IMR-90 (cell line): ENCODE measurements around the gene ACAD10. TPM values are rescaled to one million over a fixed set of nuclear protein-coding genes. Genes with fewer than 3 reads are reported as not detected.

Experiments used
- ATAC-seq: fragments of 200-7000 bp; cut with Tn5 transposase; 2 replicates; pipeline ENCODE4 v1.9.1; 2020; ENCODE audit warnings: low read depth, mild to moderate bottlenecking, moderate library complexity
- BruUV-seq: library from RNA; stranded (reverse); fragments of 400-500 nt; replicated peaks from 2 replicates; lab custom pipeline; 2021; lab: Mats Ljungman, UMichigan
- CTCF ChIA-PET: fragments of 300-600 bp; formaldehyde crosslinking; extraction: SDS; loops from one replicate; lab custom pipeline; 2021; ENCODE audit warnings: antibody characterized with exemption; lab: Yijun Ruan, JAX
- POLR2A ChIA-PET: fragments of 300-600 bp; sonication (Branson Sonifier 250); formaldehyde crosslinking; loops from one replicate; lab custom pipeline; 2022; ENCODE audit warnings: antibody characterized with exemption; ENCODE audit not compliant: unreplicated experiment; lab: Charles Lee
- DNase-seq: peaks from one replicate; pipeline ENCODE4 v3.0.0; 2013
- H2AFZ ChIP-seq: replicated peaks from 2 replicates; pipeline ENCODE3; 2013; ENCODE audit warnings: low read length, mild to moderate bottlenecking; ENCODE audit not compliant: poor library complexity
- H2AK5ac ChIP-seq: 2 replicates; pipeline ENCODE4 v1.6.1; 2013; ENCODE audit warnings: low read depth, low read length, inconsistent platforms
- H2AK9ac ChIP-seq: replicated peaks from 2 replicates; pipeline ENCODE3; 2013; ENCODE audit warnings: mild to moderate bottlenecking, low read depth, low read length, moderate library complexity; ENCODE audit not compliant: poor library complexity
- H2BK120ac ChIP-seq: 2 replicates; pipeline ENCODE4 v1.6.1; 2013; ENCODE audit warnings: low read depth, low read length, inconsistent platforms
- H2BK15ac ChIP-seq: 3 replicates; pipeline ENCODE4 v1.6.1; 2013; ENCODE audit warnings: low read depth, low read length, inconsistent platforms
- H2BK20ac ChIP-seq: 2 replicates; pipeline ENCODE4 v1.6.1; 2013; ENCODE audit warnings: low read depth, mild to moderate bottlenecking, inconsistent platforms, low read length, moderate library complexity
- H2BK5ac ChIP-seq: 2 replicates; pipeline ENCODE4 v1.6.1; 2013; ENCODE audit warnings: mild to moderate bottlenecking, low read depth, low read length, inconsistent platforms; ENCODE audit not compliant: poor library complexity, severe bottlenecking
- H3K14ac ChIP-seq: replicated peaks from 2 replicates; pipeline ENCODE4 v1.6.1; 2013; ENCODE audit warnings: low read depth, low read length, inconsistent platforms
- H3K18ac ChIP-seq: 2 replicates; pipeline ENCODE4 v1.6.1; 2013; ENCODE audit warnings: low read depth, low read length, control low read depth
- H3K23ac ChIP-seq: 2 replicates; pipeline ENCODE4 v1.6.1; 2013; ENCODE audit warnings: low read depth, low read length, inconsistent platforms
- H3K27ac ChIP-seq: 2 replicates; pipeline ENCODE4 v1.5.1; 2013; ENCODE audit warnings: mild to moderate bottlenecking, control low read depth, low read length; ENCODE audit not compliant: insufficient read depth
- H3K27me3 ChIP-seq: 2 replicates; pipeline ENCODE4 v1.6.1; 2013; ENCODE audit warnings: low read length; ENCODE audit not compliant: control insufficient read depth, insufficient read depth
- H3K36me3 ChIP-seq: 2 replicates; pipeline ENCODE4 v1.6.1; 2013; ENCODE audit warnings: low read length, mixed read lengths; ENCODE audit not compliant: control insufficient read depth, insufficient read depth
- H3K4ac ChIP-seq: 2 replicates; pipeline ENCODE4 v1.6.1; 2013; ENCODE audit warnings: low read depth, low read length, inconsistent platforms
- H3K4me1 ChIP-seq: 2 replicates; pipeline ENCODE4 v1.6.1; 2013; ENCODE audit warnings: low read length, mixed read lengths; ENCODE audit not compliant: control insufficient read depth, insufficient read depth
- H3K4me2 ChIP-seq: 2 replicates; pipeline ENCODE4 v1.6.1; 2013; ENCODE audit warnings: low read depth, mild to moderate bottlenecking, control low read depth, low read length, moderate library complexity
- H3K4me3 ChIP-seq: 2 replicates; pipeline ENCODE4 v1.5.1; 2013; ENCODE audit warnings: low read depth, mild to moderate bottlenecking, control low read depth, low read length, moderate library complexity; ENCODE audit not compliant: insufficient read depth
- H3K56ac ChIP-seq: 2 replicates; pipeline ENCODE4 v1.6.1; 2013; ENCODE audit warnings: low read length, inconsistent platforms; ENCODE audit not compliant: insufficient read depth; ENCODE audit errors: extremely low read depth
- H3K79me1 ChIP-seq, 2 experiments: 2 replicates each; pipeline ENCODE4 v1.6.1; 2013; ENCODE audit warnings: low read length in 2 of 2, inconsistent platforms in 1 of 2, low read depth in 1 of 2
- H3K9ac ChIP-seq: 2 replicates; pipeline ENCODE4 v1.6.1; 2013; ENCODE audit warnings: low read depth, low read length, control low read depth
- H3K9me1 ChIP-seq: 2 replicates; pipeline ENCODE4 v1.6.1; 2013; ENCODE audit warnings: low read length, inconsistent platforms; ENCODE audit not compliant: insufficient read depth
- H3K9me3 ChIP-seq: 2 replicates; pipeline ENCODE4 v1.6.1; 2013; ENCODE audit warnings: low read length; ENCODE audit not compliant: control insufficient read depth, insufficient read depth
- H4K20me1 ChIP-seq: 2 replicates; pipeline ENCODE4 v1.6.1; 2013; ENCODE audit warnings: low read length, inconsistent platforms; ENCODE audit not compliant: insufficient read depth
- H4K5ac ChIP-seq: 2 replicates; pipeline ENCODE4 v1.6.1; 2013; ENCODE audit warnings: mild to moderate bottlenecking, low read depth, low read length, control low read depth
- H4K8ac ChIP-seq, 2 experiments: 2 replicates each; pipeline ENCODE4 v1.6.1; 2013; ENCODE audit warnings: low read depth in 2 of 2, low read length in 2 of 2, control low read depth in 1 of 2, inconsistent platforms in 1 of 2
- H4K91ac ChIP-seq: 2 replicates; pipeline ENCODE4 v1.6.1; 2013; ENCODE audit warnings: low read depth, low read length, inconsistent platforms; ENCODE audit not compliant: insufficient read depth
- CTCF ChIP-seq: conservative IDR thresholded peaks from 2 replicates; pipeline ENCODE4 v1.5.1; 2012; ENCODE audit warnings: mild to moderate bottlenecking, low read depth, low read length, improper control_type of control experiment
- MAFK ChIP-seq: IDR thresholded peaks from 2 replicates; pipeline ENCODE4 v1.6.1; 2012; ENCODE audit warnings: low read depth, low read length, improper control_type of control experiment
- MXI1 ChIP-seq: IDR thresholded peaks from 2 replicates; pipeline ENCODE4 v1.6.1; 2012; ENCODE audit warnings: low read depth, mild to moderate bottlenecking, low read length, moderate library complexity, borderline replicate concordance
- POLR2A ChIP-seq: IDR thresholded peaks from 2 replicates; pipeline ENCODE4 v1.6.1; 2012; ENCODE audit warnings: mild to moderate bottlenecking, low read depth, low read length
- RAD21 ChIP-seq: IDR thresholded peaks from 2 replicates; pipeline ENCODE4 v1.6.1; 2012; ENCODE audit warnings: low read length, improper control_type of control experiment
- SMC3 ChIP-seq: fragments of 150-350 bp; IDR thresholded peaks from 2 replicates; pipeline ENCODE4 v1.6.1; 2016; ENCODE audit warnings: low read depth, mild to moderate bottlenecking, antibody characterized with exemption, low read length, moderate library complexity
- WGBS, 2 experiments: methylation state at CpG; one replicate each; pipeline versions ENCODE4 v1.1.5 to v1.1.7; 2013; ENCODE audit warnings: missing lambda C conversion rate in 2 of 2; ENCODE audit not compliant: insufficient read length in 1 of 2; ENCODE audit errors: extremely low coverage in 2 of 2; 5-methylcytosine and 5-hydroxymethylcytosine counted together
- dilution Hi-C: fragments of 300-500 bp; cut with HindIII; formaldehyde crosslinking; loops from one replicate; pipeline ENCODE4 v1.14.3; 2018; ENCODE audit warnings: low sequenced_read_pairs; ENCODE audit not compliant: unreplicated experiment
- in situ Hi-C: fragments of 300-500 bp; cut with MboI; formaldehyde crosslinking; loops from 3 replicates; pipeline ENCODE4 v1.14.3; 2019; ENCODE audit warnings: low sequenced_read_pairs, inconsistent platforms, mixed read lengths
- intact Hi-C: fragments of 100-400 bp; cut with micrococcal nuclease; formaldehyde crosslinking; loops from 2 replicates; pipeline ENCODE4 v1.10.0; 2022
- polyA plus RNA-seq, 3 experiments: library from polyadenylated mRNA; depleted of rRNA; stranded (reverse); fragments of >200 nt; gene quantifications; 2 replicates each; pipeline ENCODE4 v1.2.3, GENCODE V29; 2012; ENCODE audit warnings: low replicate concordance in 1 of 3
- total RNA-seq: library from RNA; depleted of rRNA; stranded (reverse); fragments of >200 nt; gene quantifications from 2 replicates; pipeline ENCODE4 v1.2.3, GENCODE V29; 2012

ACAD10 gene
- total and polyA plus RNA-seq, 2 of the 4 experiments (the other 2 are of a cell fraction), result 12.4 to 21.0 TPM

DNA sequence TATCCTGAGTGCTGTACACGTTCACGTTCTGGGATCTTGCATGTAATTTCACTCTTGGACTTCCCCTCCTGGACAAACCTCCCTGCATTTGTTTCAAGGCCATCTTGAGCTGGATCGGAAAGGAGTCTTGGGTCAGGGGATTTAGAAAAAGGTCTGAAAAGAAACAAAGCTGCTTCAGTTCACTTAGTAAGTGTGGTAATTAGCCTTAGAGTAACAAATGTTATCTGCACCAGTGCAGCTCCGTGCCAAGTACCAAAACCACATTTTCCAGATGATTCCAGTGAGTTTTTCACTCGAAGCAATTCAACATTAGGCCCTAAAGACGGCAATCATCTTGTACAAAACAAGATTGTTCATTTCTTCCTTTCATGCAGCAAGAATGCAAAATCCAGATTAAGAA is 47.3 kb upstream of the ACAD10 start:
- ATAC-seq (no peak), DNase-seq (no peak)
- no peak overlapping the region for H4K8ac ChIP-seq
- no peak for TF ChIP-seq SMC3
- TF ChIP-seq MAFK, result no peak
- no peak for TF ChIP-seq POLR2A
- TF ChIP-seq RAD21, result no peak
- TF ChIP-seq CTCF, result no peak
- TF ChIP-seq MXI1, result no peak
- peaks cover 2% of the 10 kb centered on the region; the same call in 1 of the 2 replicates for H3K36me3 ChIP-seq
- no peak overlapping the region for H2AK5ac ChIP-seq
- no peak overlapping the region for H2BK5ac ChIP-seq
- H3K9me3 ChIP-seq, result no peaks in the 10 kb centered on the region
- H3K9ac ChIP-seq, result no peak overlapping the region
- no peak overlapping the region for H2BK20ac ChIP-seq
- no peak overlapping the region for H2AFZ ChIP-seq
- no peak overlapping the region for H4K5ac ChIP-seq
- no peak overlapping the region for H3K23ac ChIP-seq
- dilution Hi-C loops, result no loop called here
- no TSS peak for BruUV-seq
- H2BK15ac ChIP-seq, result no peak overlapping the region
- no peak overlapping the region for H3K14ac ChIP-seq
- H4K20me1 ChIP-seq, result peaks cover 10% of the 10 kb centered on the region; the same call in 1 of the 2 replicates
- ChIA-PET CTCF (no interaction called here), POLR2A (no interaction called here)
- peaks cover 0 to 24% of the 10 kb centered on the region in 2 experiments; a peak in 2 of 4 replicates for H3K79me1 ChIP-seq
- H3K4me2 ChIP-seq, result no peak overlapping the region
- H2AK9ac ChIP-seq, result no peak overlapping the region
- WGBS, 2 experiments, result 54% methylated on average over 3 of the region's 6 CpGs; no CpG with 5 or more reads in 1 of the 2 experiments
- H3K4me1 ChIP-seq, result peaks cover 17% of the 10 kb centered on the region
- H3K18ac ChIP-seq, result no peak overlapping the region
- intact Hi-C loops, result no loop called here
- no peak overlapping the region for H2BK120ac ChIP-seq
- peaks cover 5% of the 10 kb centered on the region for H3K9me1 ChIP-seq
- H3K4me3 ChIP-seq, result no peak overlapping the region
- no peaks in the 10 kb centered on the region for H3K27me3 ChIP-seq
- no peak overlapping the region for H4K91ac ChIP-seq
- no peak overlapping the region for H3K56ac ChIP-seq
- no peak overlapping the region for H3K4ac ChIP-seq
- in situ Hi-C loops, result no loop called here
- no peak overlapping the region for H3K27ac ChIP-seq
